Posterior vena cava (tissue), 2 donors: ENCODE results near the gene ATP5PB. TPM values are rescaled to one million over a fixed set of nuclear protein-coding genes. Genes with fewer than 3 reads are reported as not detected.

Experiments used
- DNase-seq: peaks from one replicate; pipeline ENCODE4 v3.0.0-alpha.2; 2020; ENCODE audit warnings: low spot score
- intact Hi-C, 2 donors: fragments of 100-400 bp; cut with DNase I; formaldehyde crosslinking; loops; one replicate each; pipeline versions ENCODE4 v1.14.1 to v1.14.2; 2022 to 2023
- total RNA-seq, 2 donors: library from RNA; stranded (reverse); fragmentation: NEBNext Ultra II Directional; extraction: Animal tissue kit (Norgen Biotek cat#: 25700); gene quantifications; one replicate each; pipeline ENCODE4 v1.2.1, GENCODE V29; 2021
- donor health status: DM: yes; HTN: yes; CAD: no.
- donor health status: DM: yes; HTN: yes; CAD: no.

Gene ATP5PB
- total RNA-seq, 2 donors from 2014 or later: 148 to 164 TPM

DNA sequence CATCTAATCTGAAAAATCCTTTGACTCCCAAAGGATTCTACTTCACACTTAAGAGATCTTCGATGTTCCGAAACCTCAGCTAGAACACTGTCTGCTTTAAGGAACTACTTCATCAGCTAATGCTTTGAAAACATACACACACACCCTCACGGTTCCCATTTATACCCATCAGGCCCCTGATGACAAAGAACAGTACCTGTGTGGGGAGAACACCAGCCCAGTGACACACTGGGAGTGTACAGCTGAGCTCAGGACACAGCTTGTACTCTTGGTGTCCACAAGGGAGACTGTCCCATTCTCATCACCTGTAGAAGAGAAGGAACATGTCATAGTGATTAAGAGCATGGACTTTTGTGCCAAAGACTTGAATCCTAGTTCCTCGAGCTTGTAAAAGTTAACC, 6.8 kb upstream of the ATP5PB start:
- intact Hi-C loops: no loop called here
- DNase-seq: no peak

DNA sequence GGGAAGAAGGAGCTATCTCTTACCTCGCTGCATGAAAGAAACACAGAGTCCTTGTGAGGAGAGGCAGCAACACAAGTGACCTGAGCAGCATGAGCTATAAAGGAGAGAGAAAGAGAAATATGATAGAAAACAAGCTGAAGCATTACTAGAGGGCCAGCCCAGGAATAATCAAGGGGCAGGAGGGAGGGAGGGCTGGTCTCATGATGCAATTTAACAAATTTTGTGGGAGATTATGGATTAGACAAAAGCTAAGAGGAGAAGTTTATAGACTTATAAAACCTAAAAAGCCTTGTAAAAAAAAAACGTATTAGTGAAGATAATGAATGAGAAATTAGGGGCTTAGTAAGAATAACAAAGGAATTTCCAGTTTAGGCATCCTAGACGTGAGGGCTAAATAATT, 5.2 kb upstream of the ATP5PB start:
- intact Hi-C loops: no loop called here
- DNase-seq: no peak

DNA sequence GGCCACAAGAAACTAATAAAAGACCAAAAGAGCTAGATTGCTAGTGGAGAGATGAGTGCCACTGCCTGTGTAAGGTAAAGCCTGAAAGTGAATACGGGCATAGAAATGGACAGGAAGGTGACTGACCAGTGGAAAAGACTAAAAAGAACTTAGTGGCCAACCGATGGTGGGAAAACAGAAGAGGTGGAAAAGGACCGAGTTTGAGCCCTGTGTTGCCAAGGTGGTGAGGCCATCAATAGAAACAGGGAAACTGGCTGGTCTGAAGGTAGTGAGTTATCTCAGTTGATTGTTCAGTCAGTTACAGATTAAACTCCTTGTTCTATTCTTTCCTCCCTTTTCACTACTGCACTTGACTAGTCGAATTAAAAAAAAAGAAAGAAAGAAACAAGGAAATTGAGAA, 2.7 kb upstream of the ATP5PB start:
- intact Hi-C loops: no loop called here
- no peak for DNase-seq

DNA sequence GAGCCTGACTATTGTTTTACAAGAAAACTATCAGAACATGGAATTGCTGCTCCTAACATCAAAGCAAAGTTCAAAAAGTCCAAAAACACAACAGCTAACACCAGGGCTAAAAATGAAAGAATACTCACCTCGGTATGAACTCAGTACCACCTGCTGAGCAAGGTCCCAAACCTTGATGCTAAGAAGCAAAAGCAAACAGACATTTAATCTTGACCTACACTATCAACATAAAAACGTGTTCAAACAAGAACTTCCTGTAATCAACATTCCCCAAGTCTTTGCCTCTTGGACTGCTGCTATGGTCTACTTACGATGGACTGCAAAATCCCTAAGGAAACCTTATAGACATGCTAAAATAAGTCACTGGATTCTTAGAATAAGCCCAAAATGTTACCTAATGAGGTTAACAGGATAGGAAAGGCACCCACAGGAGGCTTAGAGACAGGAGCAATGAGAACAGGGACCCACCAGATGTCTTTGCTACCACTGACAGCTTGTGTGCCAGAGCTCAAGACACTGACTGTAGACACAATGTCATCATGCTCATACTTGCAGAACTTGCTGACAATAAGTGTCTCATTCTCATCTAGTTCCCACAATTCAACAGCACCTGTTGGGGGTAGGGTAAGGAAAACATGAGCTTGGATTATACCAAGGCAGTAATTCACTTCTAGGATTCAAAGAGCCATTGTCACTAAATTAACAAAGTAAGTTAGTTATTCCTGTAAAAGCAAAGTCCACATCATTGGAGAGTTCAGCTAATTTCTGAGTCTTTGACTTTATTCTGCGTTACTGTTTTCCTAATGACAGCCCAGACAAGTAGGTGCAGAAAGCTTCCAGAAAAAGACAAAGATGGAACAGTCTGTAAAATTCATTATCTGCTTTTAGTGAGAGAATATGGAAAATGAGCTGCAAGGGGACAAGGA, 2.0 kb upstream of the ATP5PB start:
- intact Hi-C loops: no loop called here
- DNase-seq: no peak

DNA sequence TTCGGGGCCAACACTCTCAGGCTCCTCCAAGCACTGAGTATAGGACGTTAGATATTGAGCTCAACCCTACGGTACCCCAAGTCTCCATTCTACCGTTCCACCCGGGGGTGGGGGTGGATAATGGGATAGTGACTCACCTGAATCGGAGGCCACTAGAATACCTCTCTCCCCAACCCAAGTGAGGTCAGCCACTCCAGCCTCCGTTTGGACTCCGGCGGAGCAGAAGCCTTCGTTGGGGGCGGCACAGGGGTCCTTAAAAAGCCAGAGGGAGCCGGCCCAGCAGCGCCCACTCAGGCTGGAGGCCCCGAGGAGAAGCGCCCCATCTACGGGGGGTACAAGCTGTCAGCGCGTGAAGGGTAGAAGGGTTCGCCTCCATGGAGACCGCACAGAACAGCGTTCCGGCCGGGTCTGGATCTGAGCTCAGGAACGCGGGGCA, 764 bp upstream of the ATP5PB start:
- intact Hi-C loops: no loop called here
- no peak for DNase-seq

DNA sequence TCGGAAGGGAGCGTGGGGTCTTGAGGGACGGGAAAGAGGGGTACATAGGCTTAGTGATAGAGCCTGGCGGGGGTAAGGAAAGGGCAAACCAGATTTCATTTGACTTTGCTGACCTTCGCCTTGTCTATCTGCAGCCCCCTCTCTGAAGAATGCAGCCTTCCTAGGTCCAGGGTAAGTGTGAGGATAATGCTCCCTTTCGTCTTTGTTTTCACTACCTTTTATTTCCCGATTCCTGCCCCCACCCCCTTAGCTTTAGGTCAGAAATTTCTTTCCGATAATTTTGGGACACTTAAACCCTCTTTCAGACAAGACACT, 396 bp downstream of the ATP5PB start:
- intact Hi-C loops: no loop called here
- no peak for DNase-seq

DNA sequence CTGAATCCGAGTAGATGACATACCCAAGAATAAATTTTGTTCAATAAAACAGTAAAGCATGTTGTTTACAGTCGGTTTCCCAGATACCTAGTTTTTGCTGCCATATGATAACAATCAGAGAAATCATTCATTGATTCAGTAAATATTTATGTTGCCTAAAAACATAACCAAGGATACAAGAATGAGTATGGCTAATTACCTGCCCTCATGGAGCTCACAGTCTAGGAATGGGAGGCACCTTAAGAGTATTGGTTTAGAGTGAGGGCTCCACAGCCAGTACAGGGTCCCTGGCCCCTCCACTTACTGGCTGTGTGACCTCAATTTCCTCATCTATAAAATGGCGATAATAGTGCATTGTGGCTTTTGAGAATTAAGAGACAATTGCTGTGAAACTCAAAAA, 921 bp downstream of the ATP5PB start:
- DNase-seq: no peak

DNA sequence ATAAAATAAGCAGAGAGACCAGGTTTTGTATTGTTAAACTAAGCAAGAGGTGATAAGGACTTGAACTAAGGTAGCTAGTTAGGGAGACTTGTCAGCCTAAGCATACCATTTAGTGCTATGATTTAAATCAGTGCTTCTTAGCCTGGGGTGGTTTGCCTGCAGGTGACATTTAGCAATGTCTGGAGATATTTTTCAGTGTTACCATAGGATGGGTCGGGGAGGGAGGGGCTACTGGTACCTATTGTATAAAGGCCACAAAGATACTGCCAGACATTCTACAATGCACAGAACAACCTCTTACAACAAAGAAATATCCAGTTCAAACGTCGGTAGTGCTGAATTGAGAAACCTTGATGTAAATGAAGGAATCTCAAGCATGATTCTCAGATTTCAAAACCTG, 3.3 kb downstream of the ATP5PB start:
- intact Hi-C loops: no loop called here
- DNase-seq: no peak

More for the DNA sequence above, 921 bp downstream of the ATP5PB start:
- intact Hi-C loops: no loop called here

DNA sequence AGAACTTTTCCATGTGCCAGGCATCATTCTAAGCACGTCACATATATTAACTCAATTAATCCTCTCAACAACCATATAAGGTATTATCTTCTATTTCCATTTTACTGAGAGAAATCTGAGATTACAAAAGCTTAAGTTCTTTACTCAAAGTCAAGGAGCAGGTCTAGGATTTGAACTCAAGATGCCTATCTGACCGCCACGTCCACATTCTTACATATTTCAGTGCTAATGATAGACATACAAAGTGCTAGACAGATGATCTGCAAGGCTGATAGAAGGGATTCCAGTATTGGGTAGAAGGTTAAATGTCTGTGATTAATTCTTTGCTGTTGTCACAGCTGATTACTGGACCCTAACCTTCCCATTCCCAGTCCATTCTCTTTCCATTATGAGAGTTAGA, 4.4 kb downstream of the ATP5PB start:
- intact Hi-C loops: no loop called here
- DNase-seq: no peak

DNA sequence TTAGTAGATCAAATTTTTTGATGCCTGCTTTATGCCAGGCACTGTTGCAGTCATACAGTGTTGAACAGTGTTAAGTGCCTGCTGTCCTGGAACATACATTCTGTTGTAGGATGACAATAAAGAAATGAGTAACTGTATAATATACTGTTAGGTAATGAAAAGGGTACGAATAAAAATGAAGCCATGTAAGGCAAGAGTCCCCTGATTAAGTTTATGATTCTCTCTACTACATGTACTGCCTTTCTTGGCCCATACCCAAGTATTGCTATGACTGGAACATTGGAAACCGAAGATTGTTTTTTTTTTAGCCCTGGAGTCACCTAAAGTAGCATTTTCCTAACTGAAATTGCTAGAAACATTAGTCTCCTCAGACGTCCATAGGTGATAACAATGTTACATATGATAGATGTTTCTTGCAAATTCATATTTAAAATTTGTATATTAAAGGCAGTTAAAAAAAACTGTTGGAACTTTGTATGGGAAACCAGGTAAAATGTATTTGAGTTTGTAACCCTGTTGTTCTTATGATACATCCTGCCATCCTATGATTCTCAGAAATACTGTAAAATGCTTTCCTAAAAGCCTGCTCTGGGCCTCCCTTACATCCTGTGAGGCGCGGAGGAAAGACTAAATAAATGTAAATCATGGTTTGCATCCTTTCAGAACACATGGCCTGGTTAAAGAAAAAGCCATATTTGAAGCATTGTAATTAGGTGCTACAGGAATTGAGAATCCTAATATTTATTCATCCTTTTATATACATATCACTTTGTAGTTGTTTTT, 5.8 kb downstream of the ATP5PB start:
- DNase-seq: no peak
- intact Hi-C loops: no loop called here

DNA sequence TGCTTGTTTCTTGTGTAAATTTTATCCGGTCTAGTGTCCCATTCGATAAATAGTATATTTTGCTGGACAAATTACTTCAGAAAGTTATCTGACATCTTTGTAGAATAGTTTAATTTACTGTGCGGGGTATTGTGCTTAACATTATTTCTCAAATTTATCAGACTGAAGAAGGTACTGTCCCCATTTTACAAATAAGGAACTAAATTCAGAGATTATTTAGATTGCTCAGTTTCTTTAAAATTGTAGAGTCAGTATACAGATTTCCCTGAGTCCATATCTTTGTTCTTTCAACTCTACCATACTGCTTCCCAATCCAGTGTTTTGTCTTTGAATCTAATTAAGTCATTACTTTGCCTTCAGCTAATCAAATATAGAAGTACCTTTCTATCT, 6.4 kb downstream of the ATP5PB start:
- no peak for DNase-seq
- intact Hi-C loops: no loop called here

DNA sequence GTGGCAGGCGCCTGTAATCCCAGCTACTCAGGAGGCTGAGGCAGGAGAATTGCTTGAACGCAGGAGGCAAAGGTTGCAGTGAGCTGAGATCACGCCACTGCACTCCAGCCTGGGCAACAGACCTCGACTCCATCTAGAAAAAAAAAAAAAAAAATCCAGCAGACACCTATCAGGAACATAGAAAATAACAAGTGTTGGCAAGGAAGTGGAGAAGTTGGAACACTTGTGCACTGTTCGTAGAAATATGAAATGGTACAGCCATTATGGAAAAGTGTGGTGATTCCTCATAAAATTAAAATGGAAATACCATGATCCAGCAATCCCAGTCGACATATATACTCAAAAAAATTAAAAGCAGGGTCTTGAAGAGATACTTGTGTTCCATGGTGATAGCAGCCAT, 12.5 kb downstream of the ATP5PB start:
- no peak for DNase-seq
- intact Hi-C loops: no loop called here

DNA sequence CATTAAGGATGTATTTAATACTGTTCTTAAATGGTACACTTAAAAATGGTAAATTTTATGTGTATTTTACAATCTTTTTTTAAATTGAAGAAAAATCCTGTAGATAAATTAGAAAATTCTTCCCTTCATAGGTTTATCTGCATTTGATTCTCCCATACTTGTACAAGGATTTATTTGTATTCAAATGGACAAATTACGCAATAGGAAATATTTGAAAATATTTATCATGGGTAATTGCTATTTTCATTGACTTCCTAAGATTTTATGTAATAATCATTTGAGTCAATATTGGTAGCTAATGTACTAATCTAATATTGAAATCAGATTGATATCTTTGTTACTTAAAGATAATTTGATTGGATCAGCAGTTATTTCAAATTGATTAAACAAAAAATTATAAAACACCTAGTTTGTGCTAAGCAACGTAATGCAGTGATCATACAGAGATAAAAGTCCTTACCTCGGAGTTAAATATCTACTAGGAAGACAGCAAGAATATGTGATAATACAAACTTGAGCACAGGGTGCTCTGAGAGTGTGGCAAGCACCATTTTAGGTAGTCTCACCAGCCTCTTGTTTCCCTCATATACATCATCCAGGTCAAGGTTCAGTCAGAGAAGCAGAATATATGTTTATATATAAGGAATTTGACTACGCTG, 13.2 kb downstream of the ATP5PB start:
- intact Hi-C loops: no loop called here
- DNase-seq: no peak

DNA sequence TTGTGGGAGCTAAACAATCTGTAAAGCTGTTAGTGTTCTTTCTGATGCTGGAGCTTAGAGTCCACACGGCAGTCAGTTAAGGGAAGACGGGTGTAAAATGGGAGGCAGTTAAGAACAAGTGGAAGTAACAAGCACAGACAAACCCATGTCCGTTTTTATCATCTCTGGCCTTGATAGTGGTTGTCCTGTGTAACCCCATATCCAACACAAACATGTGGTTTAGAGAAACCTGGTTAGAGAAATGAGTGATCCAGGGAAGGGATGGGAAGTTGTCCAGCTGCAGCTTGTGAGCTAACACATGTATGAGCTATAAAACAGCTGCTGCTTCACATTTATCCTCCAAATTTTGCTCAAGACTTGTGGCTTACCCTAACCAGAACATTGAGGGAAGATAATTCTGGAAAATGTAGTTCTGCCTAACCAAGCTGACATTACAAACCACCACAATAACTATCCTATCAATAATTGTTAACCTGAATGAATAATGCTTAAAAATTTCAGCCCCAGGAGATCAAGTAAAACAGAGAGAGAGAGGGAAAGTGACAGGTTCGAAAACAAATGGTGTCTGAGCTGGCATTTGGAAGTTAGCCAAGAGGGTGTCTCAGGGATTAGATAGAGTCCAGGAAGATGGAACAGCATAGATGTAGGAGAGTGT, 13.9 kb downstream of the ATP5PB start:
- no peak for DNase-seq
- intact Hi-C loops: no loop called here

DNA sequence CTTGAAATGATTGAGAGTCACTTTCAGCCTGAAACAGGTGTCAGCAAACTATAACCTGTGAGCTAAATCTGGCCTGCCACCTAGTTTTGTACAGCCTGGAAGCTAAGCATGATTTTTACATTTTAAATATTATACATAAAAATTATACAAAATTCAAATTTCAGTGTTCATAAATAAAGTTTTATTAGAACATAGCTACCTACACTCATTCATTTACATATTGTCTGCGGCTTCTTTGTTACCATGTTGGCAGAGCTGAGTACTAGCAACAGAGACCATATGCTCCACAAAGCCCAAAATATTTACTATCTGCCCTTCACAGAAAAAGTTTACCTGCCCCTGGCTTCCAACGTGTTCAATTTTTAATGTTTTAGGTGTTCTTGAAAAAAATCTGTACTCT, 16.5 kb downstream of the ATP5PB start:
- intact Hi-C loops: no loop called here
- no peak for DNase-seq

DNA sequence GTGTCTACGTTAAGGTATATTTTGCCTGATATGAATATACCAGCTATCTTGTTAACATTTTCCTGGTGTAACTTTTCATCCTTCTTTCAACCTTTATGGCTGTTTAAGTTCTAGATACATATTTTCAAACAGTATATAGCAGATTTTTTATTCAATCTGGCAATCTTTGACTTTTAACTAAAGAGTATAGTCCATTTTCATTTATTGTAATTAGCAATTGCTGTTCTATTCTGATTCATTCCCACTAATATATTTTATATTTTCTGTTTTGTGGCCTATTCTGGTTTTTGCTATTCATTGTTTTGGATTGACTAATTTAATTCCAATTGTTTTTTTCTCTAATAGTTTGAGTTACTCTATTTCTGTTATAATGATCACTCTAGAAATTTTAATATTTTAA, 17.2 kb downstream of the ATP5PB start:
- no peak for DNase-seq
- intact Hi-C loops: no loop called here

DNA sequence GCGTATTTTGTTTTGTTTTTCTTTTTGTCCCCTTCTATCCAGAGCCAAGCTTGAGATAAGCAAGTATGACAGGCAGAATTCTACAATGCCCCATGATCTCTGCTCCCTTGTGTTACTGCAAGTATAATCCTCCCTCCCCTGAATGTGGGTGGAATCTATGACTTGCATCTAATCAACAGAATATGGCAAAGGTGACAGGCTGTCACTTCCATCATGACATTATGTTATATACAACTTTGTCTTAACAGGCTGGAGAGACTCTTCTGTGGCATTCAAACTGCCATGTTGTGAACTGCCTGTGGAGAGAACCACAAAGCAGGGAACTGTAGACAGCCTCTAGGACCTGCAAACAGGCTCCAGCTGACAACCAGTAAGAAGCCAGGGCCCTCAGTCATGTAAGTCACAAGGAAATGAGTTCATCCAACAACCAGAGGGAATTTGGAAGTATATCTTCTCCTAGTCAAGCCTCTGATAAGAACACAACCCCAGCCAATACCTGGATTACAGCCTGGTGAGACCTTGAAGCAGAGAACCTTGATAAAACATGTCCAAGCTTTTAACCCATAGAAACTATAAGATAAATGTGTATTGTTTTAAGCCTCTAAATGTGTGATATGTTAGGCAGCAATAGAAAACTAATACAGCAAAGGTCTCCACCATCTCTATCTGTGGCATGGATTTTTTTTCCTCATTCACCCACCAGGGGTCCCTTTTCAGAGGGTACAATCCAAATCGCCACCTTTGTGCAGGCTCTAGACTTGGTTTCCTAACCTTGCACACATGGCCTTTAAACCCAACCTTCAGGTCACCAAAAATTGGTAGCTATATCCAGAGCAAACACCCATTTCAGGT, 18.8 kb downstream of the ATP5PB start:
- intact Hi-C loops: no loop called here
- DNase-seq: no peak

DNA sequence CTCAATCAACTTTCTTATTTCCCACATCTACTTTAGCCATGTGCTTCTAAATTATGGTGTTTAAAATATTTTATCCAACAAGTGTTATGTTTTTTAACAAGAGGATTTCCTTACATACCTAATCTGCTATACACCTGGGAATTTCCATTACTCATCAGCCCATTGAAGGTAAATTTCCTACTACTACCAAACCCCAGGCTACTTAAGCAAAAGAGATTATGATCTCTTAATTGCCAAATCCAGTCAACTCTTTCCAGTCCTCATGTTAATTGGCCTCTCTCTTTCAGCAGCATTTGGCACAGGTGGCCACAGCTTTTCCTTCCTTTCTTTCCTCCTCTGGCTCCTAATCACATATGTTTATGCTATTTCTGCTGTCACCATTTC, 19.4 kb downstream of the ATP5PB start:
- intact Hi-C loops: no loop called here
- DNase-seq: no peak

DNA sequence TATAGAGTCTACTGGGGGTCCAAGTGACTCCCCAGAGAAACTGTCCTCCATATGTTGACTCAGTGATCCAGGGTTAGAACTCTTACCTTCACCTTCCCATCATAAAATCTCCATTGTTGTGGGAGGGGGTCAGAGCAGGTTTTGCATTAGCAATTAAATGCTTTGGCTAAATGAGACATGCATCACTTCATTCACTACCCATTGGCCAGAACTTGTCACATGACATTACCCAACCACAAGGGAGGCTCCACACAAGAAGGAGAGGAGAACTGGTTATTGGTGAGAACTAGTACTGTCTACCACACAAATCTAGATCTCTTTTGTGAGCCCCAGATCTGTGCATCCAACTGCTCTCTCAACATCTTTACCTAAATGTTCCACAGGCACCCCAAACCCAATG, 20.3 kb downstream of the ATP5PB start:
- intact Hi-C loops: no loop called here
- DNase-seq: no peak
